GM18511 (cell line): Measurements from ENCODE around the gene OPRD1.
A peak's percentile ranks its signal among the peaks of the same experiment; 100 is the strongest.
"Not testable (repeated sequence)": the region's sequence is repeated elsewhere in the genome, so short reads cannot be mapped to it uniquely, and the experiment has no call there.

Experiments
- ATAC-seq: cut with Tn5 transposase; IDR thresholded peaks from one replicate; pipeline ENCODE4 v1.9.1; 2021; ENCODE audit warnings: mild to moderate bottlenecking, moderate library complexity; ENCODE audit not compliant: unreplicated experiment

The OPRD1 gene

DNA sequence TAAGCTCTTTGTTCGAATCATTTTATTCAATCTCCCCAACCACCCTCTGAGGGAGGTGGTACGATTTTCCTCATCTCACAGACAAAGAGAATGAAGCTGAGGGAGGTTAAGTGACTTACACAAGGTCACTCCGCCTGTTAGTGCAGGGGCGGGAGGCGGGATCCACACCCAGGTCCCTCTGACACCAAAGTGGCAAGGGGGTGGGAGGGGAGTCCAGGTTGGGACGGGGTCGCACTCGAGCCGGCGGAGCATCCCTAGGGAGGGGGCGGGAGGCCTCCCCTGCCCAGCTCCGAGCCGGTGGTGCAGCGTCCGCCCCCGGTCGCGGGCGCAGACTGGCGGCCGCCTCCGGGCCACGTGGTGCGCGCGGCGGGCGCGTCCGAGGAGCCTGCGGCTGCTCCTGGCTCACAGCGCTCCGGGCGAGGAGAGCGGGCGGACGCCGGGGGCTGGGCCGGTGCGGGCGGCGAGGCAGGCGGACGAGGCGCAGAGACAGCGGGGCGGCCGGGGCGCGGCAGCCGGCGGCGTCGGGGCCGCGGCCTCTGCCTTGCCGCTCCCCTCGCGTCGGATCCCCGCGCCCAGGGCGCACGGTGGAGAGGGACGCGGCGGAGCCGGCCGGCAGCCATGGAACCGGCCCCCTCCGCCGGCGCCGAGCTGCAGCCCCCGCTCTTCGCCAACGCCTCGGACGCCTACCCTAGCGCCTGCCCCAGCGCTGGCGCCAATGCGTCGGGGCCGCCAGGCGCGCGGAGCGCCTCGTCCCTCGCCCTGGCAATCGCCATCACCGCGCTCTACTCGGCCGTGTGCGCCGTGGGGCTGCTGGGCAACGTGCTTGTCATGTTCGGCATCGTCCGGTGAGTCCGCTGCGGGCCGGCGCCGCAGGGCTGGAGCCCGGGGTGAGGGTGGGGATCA, at the start of gene OPRD1:
TSS of gene OPRD1 (plus strand) at position 405 of the 903 bp plus-strand sequence. CDS start at position 619, 214 bp downstream.
- ATAC-seq, result no peak

DNA sequence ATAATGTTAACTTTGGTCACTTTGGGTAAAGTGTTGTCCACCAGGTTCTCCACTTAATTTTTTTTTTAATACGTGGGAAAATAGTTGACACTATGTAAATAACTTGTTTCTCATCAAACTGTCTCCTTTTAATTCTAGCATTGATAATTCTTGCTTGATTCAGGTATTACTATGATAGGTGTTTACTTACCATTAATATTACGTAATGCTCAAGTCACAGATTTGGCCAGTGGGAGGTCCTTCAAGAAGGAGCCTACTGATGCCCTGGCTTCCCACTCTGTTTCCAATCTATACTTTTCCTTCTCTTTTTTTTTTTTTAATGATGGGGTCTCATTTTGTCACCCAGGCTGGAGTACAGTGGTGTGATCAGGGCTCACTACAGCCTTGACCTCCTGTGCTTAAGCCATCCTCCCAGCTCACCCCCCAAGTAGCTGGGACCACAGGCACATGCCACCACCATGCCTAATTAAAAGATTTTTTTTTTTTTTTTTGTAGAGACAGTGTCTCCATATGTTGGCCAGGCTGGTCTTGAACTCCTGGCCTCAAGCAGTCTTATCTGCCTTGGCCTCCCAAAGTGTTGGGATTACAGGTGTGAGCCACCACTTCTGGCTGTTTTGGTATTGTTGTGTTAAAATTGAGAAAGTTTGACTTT, 45.3 kb upstream of the OPRD1 start:
- ATAC-seq, result no peak

DNA sequence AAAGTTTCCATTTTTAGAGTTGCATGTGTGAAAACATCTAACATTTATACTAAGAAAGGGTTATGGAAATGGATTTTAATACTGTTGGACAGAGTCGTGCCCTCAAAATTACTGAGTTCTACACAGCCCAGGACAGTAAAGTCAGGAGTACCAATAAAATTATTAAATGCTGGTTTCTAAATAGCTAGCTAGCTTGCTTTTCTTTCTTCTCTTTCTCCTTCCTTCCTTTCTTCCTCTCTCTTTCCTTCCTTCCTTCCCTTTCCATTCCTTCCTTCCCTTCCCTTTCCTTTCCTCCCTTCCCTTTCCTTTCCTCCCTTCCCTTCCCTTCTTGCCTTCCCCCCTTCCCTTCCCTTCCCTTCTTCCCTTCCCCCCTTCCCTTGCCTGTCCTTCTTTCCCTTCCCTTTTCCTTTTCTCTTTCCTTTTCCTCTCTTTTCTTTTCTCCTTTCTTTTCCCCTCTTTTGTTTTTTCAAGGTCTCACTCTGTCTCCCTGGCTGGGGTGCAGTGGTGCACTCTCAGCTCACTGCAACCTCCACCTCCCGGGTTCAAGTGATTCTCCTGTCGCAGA, 41.3 kb upstream of the OPRD1 start:
- ATAC-seq, result no peak

DNA sequence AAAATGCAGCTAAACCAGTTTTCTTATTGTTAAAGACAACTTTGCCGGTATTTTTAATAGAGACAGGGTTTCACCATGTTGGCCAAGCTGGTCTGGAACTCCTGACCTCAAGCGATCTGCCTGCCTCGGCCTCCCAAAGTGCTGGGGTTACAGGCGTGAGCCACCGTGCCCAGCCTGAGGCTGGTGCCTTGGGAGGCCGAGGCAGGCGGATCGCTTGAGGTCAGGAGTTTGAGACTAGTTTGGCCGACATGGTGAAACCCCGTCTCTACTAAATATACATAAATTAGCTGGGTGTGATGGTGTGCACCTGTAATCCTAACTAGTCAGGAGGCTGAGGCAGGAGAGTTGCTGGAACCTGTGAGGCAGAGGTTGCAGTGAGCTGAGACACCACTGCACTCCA, 40.0 kb upstream of the OPRD1 start:
- ATAC-seq, result not testable (repeated sequence)

DNA sequence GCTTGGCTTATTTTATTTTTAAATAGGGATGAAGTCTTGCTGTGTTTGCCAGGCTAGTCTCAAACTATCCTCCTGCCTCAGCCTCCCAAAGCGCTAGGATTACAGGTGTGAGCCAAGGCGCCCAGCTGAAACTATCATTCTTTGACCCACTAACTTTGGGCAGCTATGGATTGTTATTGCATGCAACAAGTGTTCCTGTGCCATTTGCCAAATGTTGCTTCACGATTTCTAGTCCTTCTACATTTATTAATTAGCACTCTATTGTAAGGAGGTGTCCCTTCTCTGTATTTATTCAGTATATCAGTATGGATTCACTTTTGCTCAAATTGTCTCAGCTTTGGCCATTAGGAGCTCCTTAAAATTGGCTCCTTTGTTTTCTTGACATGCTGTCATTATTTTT, 38.9 kb upstream of the OPRD1 start:
- ATAC-seq, result no peak

DNA sequence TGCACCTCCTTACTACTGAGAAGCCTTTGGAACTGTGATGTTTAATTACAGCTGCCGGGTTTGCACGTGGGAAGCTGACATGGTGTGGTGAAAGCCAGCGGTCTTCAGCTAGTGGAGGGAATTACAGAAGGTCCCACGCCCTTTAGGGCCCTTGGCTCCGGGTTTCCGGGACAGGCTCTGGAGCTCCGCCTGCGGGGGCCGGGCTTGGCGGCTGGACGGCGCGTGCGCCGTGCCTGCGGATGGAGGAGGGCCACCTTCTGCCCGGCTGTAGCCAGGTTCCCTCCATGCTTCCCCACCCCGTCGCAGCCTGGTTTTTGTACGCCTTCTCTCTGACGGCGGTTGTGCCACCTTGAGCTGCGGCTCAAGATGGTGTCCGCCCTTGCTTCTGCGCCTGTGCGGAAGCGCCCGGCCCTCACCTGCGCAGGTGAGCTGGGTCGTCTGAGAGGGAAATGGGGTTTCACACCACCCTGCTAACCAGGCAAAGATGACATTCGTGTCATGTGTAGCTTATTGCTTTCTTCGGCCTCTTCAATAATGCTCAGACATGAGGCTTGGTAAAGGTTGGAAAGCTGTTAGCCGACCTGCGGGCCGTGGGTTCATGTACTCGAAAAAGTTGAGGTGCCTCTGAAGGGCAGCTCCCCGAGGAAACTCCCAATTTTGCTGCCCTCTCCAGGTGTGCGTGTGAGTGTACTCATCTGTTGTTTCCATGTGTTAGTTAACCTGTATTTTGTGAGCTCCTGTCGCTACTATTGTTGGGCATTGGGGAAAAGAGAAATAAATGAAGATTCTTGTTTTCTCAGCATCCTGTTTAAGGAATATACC, 36.6 kb upstream of the OPRD1 start:
- ATAC-seq, result peak; percentile 44

DNA sequence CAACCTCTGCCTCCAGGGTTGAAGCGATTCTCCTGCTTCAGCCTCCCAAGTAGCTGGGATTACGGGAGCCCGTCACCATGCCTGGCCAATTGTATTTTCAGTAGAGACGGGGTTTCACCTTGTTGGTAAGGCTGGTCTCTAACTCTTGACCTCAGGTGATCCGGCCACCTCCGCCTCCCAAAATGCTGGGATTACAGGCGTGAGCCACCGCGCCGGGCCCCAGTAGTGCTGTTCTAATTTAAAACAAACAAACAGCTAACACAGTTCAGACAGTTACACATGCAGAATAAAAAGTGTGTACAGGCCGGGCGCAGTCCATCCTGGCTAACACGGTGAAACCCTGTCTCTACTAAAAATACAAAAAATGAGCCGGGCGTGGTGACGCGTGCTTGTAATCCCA, 35.6 kb upstream of the OPRD1 start:
- ATAC-seq, result no peak

DNA sequence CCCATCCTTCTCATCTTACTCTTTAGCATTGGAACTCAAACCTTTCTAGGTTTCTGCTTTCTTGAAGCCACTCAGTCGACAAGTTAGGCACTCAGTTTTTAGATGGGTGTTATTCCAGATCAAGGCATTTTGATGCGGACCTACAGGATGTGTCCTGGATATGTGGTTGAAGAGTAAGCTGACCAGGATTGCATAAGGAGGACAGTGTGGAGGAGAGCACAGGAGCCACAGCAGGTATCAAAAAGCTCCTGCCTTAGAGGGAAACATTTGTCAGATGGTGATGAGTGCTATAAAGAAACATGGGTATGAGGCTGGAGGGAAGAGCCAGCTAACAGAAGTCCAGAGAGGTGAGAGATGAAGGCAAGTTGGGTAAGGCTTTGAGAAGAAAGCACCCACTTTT, 33.9 kb upstream of the OPRD1 start:
- no peak for ATAC-seq

DNA sequence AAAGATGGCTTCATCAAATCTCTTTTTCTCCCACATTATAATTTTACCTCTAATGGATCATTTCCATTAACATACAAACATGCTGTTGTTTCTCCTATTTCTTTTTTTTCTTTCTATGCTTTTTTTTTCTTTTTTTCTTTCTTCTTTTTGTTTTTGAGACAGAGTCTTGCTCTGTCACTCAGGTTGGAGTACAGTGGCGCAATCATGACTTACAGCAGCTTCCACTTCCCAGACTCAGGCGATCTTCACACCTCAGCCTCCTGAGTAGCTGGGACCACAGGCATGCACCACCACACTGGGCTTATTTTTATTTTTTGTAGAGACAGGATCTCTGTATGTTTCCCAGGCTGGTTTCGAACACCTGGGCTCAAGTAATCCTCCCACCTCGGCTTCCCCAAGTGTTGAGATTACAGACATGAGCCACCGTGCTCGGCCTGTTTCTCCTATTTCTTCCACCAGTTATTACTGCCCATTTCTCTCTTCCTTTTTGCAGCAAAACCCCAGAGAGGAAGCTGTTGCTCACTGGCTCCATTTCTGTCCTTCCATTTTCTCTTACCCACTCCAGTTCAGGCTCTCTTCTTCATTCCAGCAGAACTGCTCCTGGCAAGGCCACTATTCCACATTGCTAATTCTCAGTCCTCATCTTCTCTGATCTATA, 32.1 kb upstream of the OPRD1 start:
- no peak for ATAC-seq

DNA sequence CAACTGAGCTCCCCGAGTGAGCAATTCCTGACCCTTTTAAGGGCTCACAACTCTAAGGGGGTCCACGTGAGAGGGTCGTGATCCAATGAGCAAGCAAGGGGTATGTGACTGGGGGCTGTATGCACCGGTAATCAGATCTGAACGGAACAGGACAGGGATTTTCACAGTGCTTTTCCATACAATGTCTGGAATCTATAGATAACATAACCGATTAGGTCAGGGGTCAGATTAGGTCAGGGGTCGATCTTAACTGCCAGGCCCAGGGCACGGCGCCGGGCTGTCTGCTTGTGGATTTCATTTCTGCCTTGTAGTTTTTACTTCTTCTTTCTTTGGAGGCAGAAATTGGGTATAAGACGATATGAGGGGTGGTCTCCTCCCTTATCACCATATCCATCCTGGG, 30.7 kb upstream of the OPRD1 start:
- no peak for ATAC-seq

DNA sequence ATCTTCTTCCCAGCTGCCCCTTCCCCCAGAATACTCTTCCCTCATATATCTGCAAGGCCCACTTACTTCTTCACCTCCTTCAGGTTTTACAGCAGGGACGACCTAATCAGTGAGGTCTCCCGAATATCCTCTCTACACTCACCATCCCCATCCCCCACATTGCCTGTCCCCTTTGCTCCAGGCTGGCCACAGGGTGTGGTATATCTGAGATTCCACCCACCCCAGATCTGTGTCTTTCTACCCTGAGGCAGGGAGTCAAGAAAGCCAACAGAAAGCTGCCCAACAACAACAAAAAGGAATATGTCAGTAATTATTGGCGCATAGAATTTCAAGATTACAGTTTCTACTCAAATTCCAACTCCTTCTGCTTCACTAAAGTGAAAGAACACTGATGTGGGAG, 30.0 kb upstream of the OPRD1 start:
- ATAC-seq, result no peak

DNA sequence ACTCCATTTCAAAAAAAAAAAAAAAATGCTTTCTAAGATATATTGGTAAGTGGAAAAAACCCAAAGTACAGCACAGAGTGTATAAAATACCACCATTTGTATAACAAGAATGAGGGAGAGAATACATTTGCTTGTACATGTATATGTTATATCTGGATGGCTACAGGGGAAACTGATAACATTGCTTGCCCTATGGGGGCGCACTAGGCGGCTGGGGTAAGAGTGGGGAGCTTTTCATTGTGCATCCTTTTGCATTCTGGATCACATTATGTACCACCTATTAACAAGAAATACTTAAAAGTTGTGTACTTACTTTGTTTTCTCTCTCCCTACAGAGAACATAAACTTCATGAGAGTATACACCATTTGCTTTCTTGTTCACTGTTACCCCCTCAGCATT, 28.6 kb upstream of the OPRD1 start:
- no peak for ATAC-seq

DNA sequence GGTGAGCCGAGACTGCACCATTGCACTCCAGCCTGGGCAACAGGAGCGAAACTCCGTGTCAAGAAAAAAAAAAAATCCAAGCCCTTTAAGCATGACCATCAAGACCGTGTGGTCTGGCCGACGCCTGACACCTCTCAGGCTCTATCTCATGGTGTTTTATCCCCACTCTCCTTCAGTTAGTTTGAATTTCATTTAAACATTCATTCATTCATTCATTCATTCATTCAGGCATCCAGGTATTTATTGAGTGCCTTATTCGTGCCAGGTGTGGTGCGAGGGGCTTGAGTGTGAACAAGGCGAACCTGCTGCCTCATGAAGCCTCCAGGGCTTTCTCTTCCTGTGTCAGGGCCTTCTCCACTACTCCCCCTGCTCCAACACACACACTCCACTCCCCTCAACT, 22.6 kb upstream of the OPRD1 start:
- ATAC-seq, result no peak

DNA sequence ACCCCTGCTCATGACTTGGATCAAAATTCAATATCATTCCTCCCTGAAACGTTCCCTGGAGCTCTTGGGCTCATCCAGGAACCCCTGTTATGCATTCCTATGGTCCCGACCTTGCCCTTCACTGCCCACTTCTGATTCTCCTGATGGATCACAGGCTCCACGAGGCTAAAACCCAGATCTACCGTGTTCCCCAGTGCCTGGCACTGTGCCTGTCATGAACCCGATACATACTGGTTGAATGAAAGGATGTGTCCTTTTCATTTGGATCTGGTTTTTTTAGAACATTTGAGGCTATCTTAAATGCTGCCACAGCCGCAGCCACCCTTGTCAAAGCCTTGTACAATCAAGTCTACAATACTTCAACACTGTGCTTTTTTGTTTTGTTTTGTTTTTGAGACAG, 22.2 kb upstream of the OPRD1 start:
- ATAC-seq, result no peak

DNA sequence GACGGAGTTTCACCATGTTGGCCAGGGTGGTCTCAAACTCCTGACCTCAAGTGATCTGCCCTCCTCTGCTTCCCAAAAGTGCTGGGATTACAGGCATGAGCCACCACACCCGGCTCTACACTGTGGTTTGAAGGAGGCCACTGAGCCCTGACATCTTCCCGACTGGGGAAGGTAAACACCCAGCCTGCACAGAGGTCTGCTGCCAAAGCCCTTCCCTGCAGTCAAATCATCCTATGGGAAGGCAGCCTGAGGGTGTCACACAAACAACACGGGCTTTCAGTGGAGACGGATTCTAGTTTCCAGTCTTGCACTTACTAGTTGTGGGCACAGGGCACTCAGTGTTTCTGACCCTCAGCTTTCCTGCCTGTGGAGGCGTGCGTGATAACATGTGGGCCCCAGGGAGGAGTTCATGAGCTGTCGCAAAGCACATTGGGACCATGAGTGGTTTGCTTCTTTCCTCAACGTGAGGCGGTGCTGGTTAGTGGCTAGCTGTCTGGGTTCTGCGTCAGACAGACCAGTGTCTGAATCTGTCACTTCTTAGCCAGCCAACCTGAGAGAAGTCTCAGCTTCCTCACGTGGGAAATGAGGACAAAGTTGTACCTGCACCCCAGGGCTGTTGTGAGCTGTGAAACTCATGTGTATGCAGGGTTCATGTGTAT, 21.5 kb upstream of the OPRD1 start:
- no peak for ATAC-seq

DNA sequence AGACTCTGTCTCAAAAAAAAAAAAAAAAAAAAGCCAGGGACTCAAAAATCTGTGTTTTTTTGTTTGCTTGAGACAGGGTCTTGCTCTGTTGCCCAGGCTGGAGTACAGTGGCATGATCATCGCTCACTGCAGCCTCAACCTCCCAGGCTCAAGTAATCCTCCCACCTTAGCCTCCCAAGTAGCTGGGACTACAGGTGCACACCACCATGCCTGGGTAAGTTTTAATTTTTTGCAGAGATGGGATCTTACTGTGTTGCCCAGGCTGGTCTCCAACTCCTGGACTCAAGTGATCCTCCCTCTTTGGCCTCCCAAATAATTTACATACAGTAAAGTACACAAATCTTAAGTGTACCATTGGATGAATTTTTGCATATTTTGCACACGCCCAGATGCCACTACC, 20.0 kb upstream of the OPRD1 start:
- ATAC-seq, result not testable (repeated sequence)

DNA sequence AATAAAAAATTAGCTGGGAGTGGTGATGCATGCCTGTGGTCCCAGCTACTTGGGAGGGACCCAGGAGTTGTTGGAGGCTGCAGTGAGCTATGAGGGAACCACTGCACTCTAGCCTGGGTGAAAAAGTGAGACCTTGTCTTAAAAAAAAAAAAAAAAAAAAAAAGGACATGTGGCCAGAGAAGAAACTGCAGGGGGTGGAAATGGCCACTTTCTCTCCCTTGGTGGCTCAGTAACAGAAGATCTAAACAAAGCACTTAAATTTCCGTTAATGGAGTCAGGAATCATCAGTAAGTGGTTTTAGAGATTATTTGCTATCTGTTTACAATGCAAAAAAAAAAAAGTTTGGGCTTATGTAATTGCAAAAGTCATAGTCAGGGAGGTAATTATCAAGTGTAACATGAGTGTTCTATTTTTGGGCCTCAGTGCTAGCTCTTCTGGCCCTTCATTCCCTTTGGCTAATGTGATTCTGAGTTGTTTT, 19.3 kb upstream of the OPRD1 start:
- ATAC-seq, result no peak

DNA sequence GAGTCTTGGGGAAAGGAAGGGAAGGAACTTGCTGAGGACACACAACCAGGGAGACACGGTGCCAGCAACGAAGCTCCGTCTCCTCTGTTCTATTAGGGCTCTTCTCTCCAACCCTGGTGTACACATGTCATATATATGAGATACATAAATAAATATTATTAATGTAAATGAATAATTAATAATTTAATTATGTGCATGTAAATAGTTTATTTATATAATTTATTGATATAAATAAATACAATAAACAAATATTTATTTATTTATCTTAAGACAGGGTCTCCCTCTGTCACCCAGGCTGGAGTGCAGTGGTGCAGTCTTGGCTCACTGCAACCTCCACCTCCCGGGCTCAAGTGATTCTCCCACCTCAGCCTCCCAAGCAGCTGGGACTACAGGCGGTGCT, 17.4 kb upstream of the OPRD1 start:
- not testable (repeated sequence) for ATAC-seq

DNA sequence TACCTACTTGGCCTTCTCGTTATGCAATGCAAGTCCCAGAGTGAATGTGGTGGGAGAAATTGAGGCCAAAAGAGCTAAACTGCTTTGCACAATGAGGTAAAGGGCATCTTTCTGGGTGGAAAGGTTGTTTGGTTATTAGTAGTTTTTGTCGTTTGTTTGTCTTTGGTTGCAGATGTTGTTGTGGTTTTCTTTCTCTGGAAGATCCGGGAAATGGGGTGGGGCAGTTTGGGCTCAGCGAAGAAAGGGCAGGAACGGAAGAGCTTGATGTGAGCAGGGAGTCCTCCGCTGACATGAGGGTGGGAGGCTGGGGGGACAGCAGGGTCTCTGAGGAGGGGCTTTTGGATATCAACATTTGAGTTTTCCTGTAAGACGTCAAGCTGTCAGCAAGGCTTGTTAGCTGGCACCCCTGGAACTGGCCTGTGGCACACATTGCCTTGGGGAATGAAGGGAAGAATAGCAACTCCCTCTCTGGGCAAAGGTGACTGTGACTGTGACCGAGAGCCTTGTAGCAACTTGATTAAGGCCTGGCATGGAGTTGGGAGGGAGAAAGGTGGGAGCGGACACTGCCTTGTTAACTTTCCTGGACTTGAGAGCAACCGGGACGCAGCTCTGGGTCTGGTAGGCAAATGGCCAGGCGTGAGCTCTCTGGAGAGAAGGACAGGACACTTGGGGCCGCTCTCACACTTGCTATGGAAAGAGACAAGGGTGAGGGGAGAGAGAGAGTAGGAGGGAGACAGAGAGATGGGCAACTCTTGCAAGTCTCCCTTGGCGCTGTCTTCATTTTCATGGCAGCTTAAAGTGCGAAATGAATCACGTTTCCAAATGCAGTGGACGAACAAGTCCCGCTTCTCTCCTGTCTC, 15.4 kb upstream of the OPRD1 start:
- ATAC-seq, result no peak
